ENCODE measurements around the gene BAAT. TPM values are rescaled to one million over a fixed set of nuclear protein-coding genes. Genes with fewer than 3 reads are reported as not detected.
A peak's percentile ranks its signal among the peaks of the same experiment; 100 is the strongest.

The BAAT gene
- total and polyA plus RNA-seq, 2 of the 4 experiments (the other 2 are of a cell fraction): not detected

GRCh38 chr9:101369286-101369685 lies 15.5 kb downstream of the BAAT start:
- Histone ChIP-seq H3K79me1 (ENCODE audit: low read depth in 1 of 2, low read length in 2 of 2) (no peaks in the 10 kb centered on the region), H2AK9ac (replicated peaks; ENCODE audit: low read depth, low read length, poor library complexity) (no peak overlapping the region), H4K91ac (ENCODE audit: insufficient read depth, low read depth, low read length) (no peak overlapping the region), H3K4me2 (ENCODE audit: low read depth, low read length) (no peak overlapping the region), H3K9me3 (ENCODE audit: control insufficient read depth, insufficient read depth, low read length) (no peaks in the 10 kb centered on the region), H3K36me3 (ENCODE audit: control insufficient read depth, insufficient read depth, low read length) (no peaks in the 10 kb centered on the region), H3K9ac (ENCODE audit: low read depth, low read length) (no peak overlapping the region), H4K20me1 (ENCODE audit: insufficient read depth, low read length) (no peaks in the 10 kb centered on the region), H4K8ac (ENCODE audit: low read depth in 2 of 2, low read length in 2 of 2) (no peak overlapping the region), H3K9me1 (ENCODE audit: insufficient read depth, low read length) (no peaks in the 10 kb centered on the region), H2BK5ac (ENCODE audit: low read depth, low read length, poor library complexity, severe bottlenecking) (no peak overlapping the region), H3K14ac (replicated peaks; ENCODE audit: low read depth, low read length) (no peak overlapping the region), H3K27me3 (ENCODE audit: control insufficient read depth, insufficient read depth, low read length) (no peaks in the 10 kb centered on the region), H3K4me3 (ENCODE audit: insufficient read depth, low read depth, low read length) (no peak overlapping the region), H2BK20ac (ENCODE audit: low read depth, low read length) (no peak overlapping the region), H3K23ac (ENCODE audit: low read depth, low read length) (no peak overlapping the region), H2AFZ (replicated peaks; ENCODE audit: low read length, poor library complexity) (no peak overlapping the region), H3K56ac (ENCODE audit: extremely low read depth, insufficient read depth, low read length) (no peak overlapping the region), H3K4ac (ENCODE audit: low read depth, low read length) (no peak overlapping the region), H3K4me1 (ENCODE audit: control insufficient read depth, insufficient read depth, low read length) (no peaks in the 10 kb centered on the region), H3K18ac (ENCODE audit: low read depth, low read length) (no peak overlapping the region), H2BK15ac (ENCODE audit: low read depth, low read length) (no peak overlapping the region), H2AK5ac (ENCODE audit: low read depth, low read length) (no peak overlapping the region), H2BK120ac (ENCODE audit: low read depth, low read length) (no peak overlapping the region), H4K5ac (ENCODE audit: low read depth, low read length) (no peak overlapping the region), H3K27ac (ENCODE audit: insufficient read depth, low read length) (no peak overlapping the region)
- CTCF ChIA-PET: no interaction called here
- POLR2A ChIA-PET (ENCODE audit: unreplicated experiment): no interaction called here
- BruUV-seq (replicated peaks): no TSS peak
- no peak for ATAC-seq (ENCODE audit: low read depth)
- in situ Hi-C loops (cut with MboI; ENCODE audit: low sequenced_read_pairs) (no loop called here), dilution Hi-C loops (cut with HindIII; ENCODE audit: low sequenced_read_pairs, unreplicated experiment) (no loop called here), intact Hi-C loops (cut with micrococcal nuclease) (no loop called here)
- peak; percentile 5 for DNase-seq
- TF ChIP-seq SMC3 (IDR thresholded peaks at IDR 0.05; ENCODE audit: low read depth, low read length) (no peak), BHLHE40 (IDR thresholded peaks at IDR 0.05; ENCODE audit: low read depth, low read length) (no peak), RFX5 (IDR thresholded peaks at IDR 0.05; ENCODE audit: low read depth, low read length) (no peak), MXI1 (IDR thresholded peaks at IDR 0.05; ENCODE audit: borderline replicate concordance, low read depth, low read length) (no peak), MAFK (IDR thresholded peaks at IDR 0.05; ENCODE audit: low read depth, low read length) (no peak)
- TF ChIP-seq, protein P1, sequence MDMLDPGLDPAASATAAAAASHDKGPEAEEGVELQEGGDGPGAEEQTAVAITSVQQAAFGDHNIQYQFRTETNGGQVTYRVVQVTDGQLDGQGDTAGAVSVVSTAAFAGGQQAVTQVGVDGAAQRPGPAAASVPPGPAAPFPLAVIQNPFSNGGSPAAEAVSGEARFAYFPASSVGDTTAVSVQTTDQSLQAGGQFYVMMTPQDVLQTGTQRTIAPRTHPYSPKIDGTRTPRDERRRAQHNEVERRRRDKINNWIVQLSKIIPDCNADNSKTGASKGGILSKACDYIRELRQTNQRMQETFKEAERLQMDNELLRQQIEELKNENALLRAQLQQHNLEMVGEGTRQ (IDR thresholded peaks at IDR 0.05; ENCODE audit: low read depth, low read length): no peak
- WGBS, 2 experiments (ENCODE audit: extremely low coverage in 2 of 2, insufficient read length in 1 of 2): no CpG with 5 or more reads among the region's 2 CpGs

Data from IMR-90 (cell line).